HCT116 (cell line): ENCODE results near the gene MMP24. TPM values are rescaled to one million over a fixed set of nuclear protein-coding genes. Genes with fewer than 3 reads are reported as not detected.

Experiments used
- ATAC-seq: fragments of 200-7000 bp; cut with Tn5 transposase; 2 replicates; pipeline ENCODE4 v1.9.1; 2020; ENCODE audit warnings: mild to moderate bottlenecking, moderate library complexity
- BruUV-seq: library from RNA; stranded (reverse); fragments of 400-500 nt; replicated peaks from 2 replicates; lab custom pipeline; 2021; lab: Mats Ljungman, UMichigan
- CTCF ChIA-PET: fragments of 300-600 bp; sonication (Branson Sonifier 250); formaldehyde crosslinking; loops from one replicate; lab custom pipeline; 2021; ENCODE audit warnings: antibody characterized with exemption; lab: Charles Lee
- POLR2A ChIA-PET: fragments of 300-600, 350-600 bp; sonication (Branson Sonifier 250); formaldehyde crosslinking; loops from one replicate; lab custom pipeline; 2021; ENCODE audit warnings: antibody characterized with exemption; lab: Charles Lee
- RAD21 ChIA-PET, 2 experiments: fragments of 300-600 bp; sonication (Branson Sonifier 250); formaldehyde crosslinking; loops; one replicate each; lab custom pipeline; 2023; ENCODE audit warnings: low total read pairs in 2 of 2; ENCODE audit not compliant: uncharacterized antibody in 2 of 2, unreplicated experiment in 2 of 2, low non-redundant PET in 1 of 2; lab: Charles Lee
- DNase-seq: peaks from one replicate; pipeline ENCODE4 v3.0.0-alpha.2; 2010; ENCODE audit warnings: low read depth, low spot score
- H2AFZ ChIP-seq: fragments of 200-600 bp; shearing (Covaris generic), sonication (generic); 2 replicates; pipeline ENCODE4 v1.6.1; 2017; ENCODE audit warnings: low read depth, mixed run types, mixed read lengths, antibody characterized with exemption, low read length; ENCODE audit not compliant: poor library complexity, severe bottlenecking
- H3K27ac ChIP-seq: 2 replicates; pipeline ENCODE4 v1.5.1; 2012; ENCODE audit warnings: low read depth, low read length
- H3K27me3 ChIP-seq: fragments of 200-600 bp; sonication (generic); 2 replicates; pipeline ENCODE4 v1.6.1; 2016; ENCODE audit warnings: mixed run types, low read length, mixed read lengths; ENCODE audit not compliant: insufficient read depth
- H3K36me3 ChIP-seq, 2 experiments: fragments of 200-500 bp in 1 of 2; fragments of 200-600 bp in 1 of 2; sonication (Bioruptor generic) in 1 of 2; sonication (generic) in 1 of 2; 2 replicates each; pipeline versions ENCODE4 v1.5.1 to v1.6.1; 2014 to 2016; ENCODE audit warnings: low read length in 2 of 2, inconsistent platforms in 1 of 2, mixed read lengths in 1 of 2, mixed run types in 1 of 2; ENCODE audit not compliant: insufficient read depth in 2 of 2, control insufficient read depth in 1 of 2
- H3K4me1 ChIP-seq, 2 experiments: fragments of 200-600 bp in 1 of 2; sonication (generic) in 1 of 2; 2 replicates each; pipeline versions ENCODE4 v1.5.1 to v1.6.1; 2012 to 2017; ENCODE audit warnings: low read length in 2 of 2, inconsistent platforms in 1 of 2, mild to moderate bottlenecking in 1 of 2, mixed read lengths in 1 of 2, mixed run types in 1 of 2, moderate library complexity in 1 of 2; ENCODE audit not compliant: insufficient read depth in 2 of 2, control insufficient read depth in 1 of 2
- H3K4me2 ChIP-seq: fragments of 200-600 bp; sonication (generic); 2 replicates; pipeline ENCODE4 v1.6.1; 2017; ENCODE audit warnings: mixed run types, low read length, mixed read lengths
- H3K4me3 ChIP-seq, 2 experiments: fragments of 200-600 bp in 1 of 2; sonication (generic) in 1 of 2; replicated peaks in 1 of 2; 2 replicates each; pipeline ENCODE4 v1.5.1; 2011 to 2016; ENCODE audit warnings: low read length in 2 of 2, control low read depth in 1 of 2, low read depth in 1 of 2, mild to moderate bottlenecking in 1 of 2, mixed read lengths in 1 of 2, mixed run types in 1 of 2
- H3K79me2 ChIP-seq: fragments of 200-600 bp; sonication (generic); 2 replicates; pipeline ENCODE4 v1.6.1; 2017; ENCODE audit warnings: mild to moderate bottlenecking, mixed run types, low read length, moderate library complexity, mixed read lengths; ENCODE audit not compliant: insufficient read depth
- H3K9ac ChIP-seq: fragments of 200-600 bp; sonication (generic); 2 replicates; pipeline ENCODE4 v1.6.1; 2016; ENCODE audit warnings: low read length, mixed read lengths
- H3K9me2 ChIP-seq: fragments of 200-600 bp; sonication (generic), shearing (Covaris generic); 2 replicates; pipeline ENCODE4 v1.6.1; 2017; ENCODE audit warnings: mixed run types, mild to moderate bottlenecking, moderate library complexity; ENCODE audit not compliant: insufficient read depth
- H3K9me3 ChIP-seq, 2 experiments: fragments of 200-500 bp in 1 of 2; fragments of 200-600 bp in 1 of 2; sonication (Bioruptor generic) in 1 of 2; sonication (generic) in 1 of 2; 2 replicates each; pipeline ENCODE4 v1.6.1; 2014 to 2017; ENCODE audit warnings: low read length in 2 of 2, mixed read lengths in 2 of 2, inconsistent platforms in 1 of 2, low read depth in 1 of 2, mild to moderate bottlenecking in 1 of 2, mixed run types in 1 of 2, moderate library complexity in 1 of 2; ENCODE audit not compliant: control insufficient read depth in 1 of 2, insufficient read depth in 1 of 2
- H4K20me1 ChIP-seq: fragments of 200-600 bp; sonication (generic), shearing (Covaris generic); 2 replicates; pipeline ENCODE4 v1.6.1; 2017; ENCODE audit warnings: mixed run types, mild to moderate bottlenecking, moderate library complexity; ENCODE audit not compliant: insufficient read depth
- CBX3 ChIP-seq: IDR thresholded peaks from 2 replicates; pipeline ENCODE4 v1.6.1; 2012; ENCODE audit warnings: low read depth
- CEBPB ChIP-seq: IDR thresholded peaks from 2 replicates; pipeline ENCODE4 v1.6.1; 2012; ENCODE audit warnings: low read depth
- EGR1 ChIP-seq: IDR thresholded peaks from 2 replicates; pipeline ENCODE4 v1.6.1; 2012; ENCODE audit warnings: low read depth
- ELF1 ChIP-seq: IDR thresholded peaks from 2 replicates; pipeline ENCODE4 v1.6.1; 2012; ENCODE audit warnings: low read depth, borderline replicate concordance
- EZH2phosphoT487 ChIP-seq: fragments of 200-600 bp; IDR thresholded peaks from 2 replicates; pipeline ENCODE4 v1.6.1; 2018; ENCODE audit warnings: antibody characterized with exemption, borderline replicate concordance
- FOSL1 ChIP-seq: IDR thresholded peaks from 2 replicates; pipeline ENCODE4 v1.6.1; 2012; ENCODE audit warnings: low read depth
- JUND ChIP-seq: IDR thresholded peaks from 2 replicates; pipeline ENCODE4 v1.6.1; 2012
- POLR2A ChIP-seq: IDR thresholded peaks from 2 replicates; pipeline ENCODE4 v1.7.0; 2011; ENCODE audit warnings: borderline replicate concordance; ENCODE audit not compliant: insufficient read depth, insufficient read length; ENCODE audit errors: extremely low read depth
- POLR2AphosphoS5 ChIP-seq: IDR thresholded peaks from 2 replicates; pipeline ENCODE4 v1.6.1; 2011; ENCODE audit warnings: mild to moderate bottlenecking, low read depth, low read length, moderate library complexity
- SIN3A ChIP-seq: IDR thresholded peaks from 2 replicates; pipeline ENCODE4 v1.6.1; 2012; ENCODE audit warnings: low read depth
- SP1 ChIP-seq: IDR thresholded peaks from 2 replicates; pipeline ENCODE4 v1.6.1; 2012; ENCODE audit warnings: low read depth
- SRF ChIP-seq: IDR thresholded peaks from 2 replicates; pipeline ENCODE4 v1.6.1; 2012; ENCODE audit warnings: low read depth
- TCF7L2 ChIP-seq: IDR thresholded peaks from 2 replicates; pipeline ENCODE4 v1.7.0; 2011; ENCODE audit warnings: borderline replicate concordance, inconsistent platforms; ENCODE audit not compliant: insufficient read depth, insufficient read length; ENCODE audit errors: extremely low read depth
- YY1 ChIP-seq: IDR thresholded peaks from 2 replicates; pipeline ENCODE4 v1.6.1; 2011; ENCODE audit warnings: low read length, low read depth, moderate library complexity, mild to moderate bottlenecking; ENCODE audit not compliant: insufficient replicate concordance; ENCODE audit errors: extremely low read depth
- ZFX ChIP-seq: fragments of 450-650 bp; IDR thresholded peaks from 2 replicates; pipeline ENCODE4 v1.6.1; 2017
- ZNF274 ChIP-seq: fragments of 200-500 bp; sonication (Bioruptor generic); IDR thresholded peaks from 2 replicates; pipeline ENCODE4 v1.6.1; 2014; ENCODE audit warnings: mild to moderate bottlenecking, low read depth, low read length, inconsistent platforms
- intact Hi-C: fragments of 100-400 bp; cut with micrococcal nuclease; formaldehyde crosslinking; loops from 2 replicates; pipeline ENCODE4 v1.10.0; 2022
- total RNA-seq: library from RNA; stranded (reverse); gene quantifications from one replicate; pipeline ENCODE4 v1.2.1, GENCODE V29; 2021; ENCODE audit not compliant: unreplicated experiment
- TF ChIP-seq, protein P1 (sequence below): IDR thresholded peaks from 2 replicates; pipeline ENCODE4 v1.6.1; 2012; ENCODE audit warnings: low read depth
- TF ChIP-seq, protein P2 (sequence below): IDR thresholded peaks from 2 replicates; pipeline ENCODE4 v1.6.1; 2012
- TF ChIP-seq, protein P3 (sequence below), 3 experiments: fragments of 200-600 bp in 1 of 3; sonication (generic) in 1 of 3; IDR thresholded peaks in 2 of 3; conservative IDR thresholded peaks in 1 of 3; 2 replicates each; pipeline ENCODE4 v1.5.1; 2012 to 2017; ENCODE audit warnings: low read depth in 2 of 3, low read length in 2 of 3, antibody characterized with exemption in 1 of 3, borderline replicate concordance in 1 of 3, control low read depth in 1 of 3, mild to moderate bottlenecking in 1 of 3, mixed read lengths in 1 of 3, mixed run types in 1 of 3, moderate library complexity in 1 of 3; ENCODE audit not compliant: insufficient read depth in 1 of 3
- TF ChIP-seq, protein P4 (sequence below): IDR thresholded peaks from 2 replicates; pipeline ENCODE4 v1.6.1; 2011; ENCODE audit warnings: mild to moderate bottlenecking, low read length, moderate library complexity; ENCODE audit not compliant: insufficient replicate concordance; ENCODE audit errors: extremely low read depth

MMP24 gene
- total RNA-seq, 1 experiment from 2014 or later, result not detected

DNA sequence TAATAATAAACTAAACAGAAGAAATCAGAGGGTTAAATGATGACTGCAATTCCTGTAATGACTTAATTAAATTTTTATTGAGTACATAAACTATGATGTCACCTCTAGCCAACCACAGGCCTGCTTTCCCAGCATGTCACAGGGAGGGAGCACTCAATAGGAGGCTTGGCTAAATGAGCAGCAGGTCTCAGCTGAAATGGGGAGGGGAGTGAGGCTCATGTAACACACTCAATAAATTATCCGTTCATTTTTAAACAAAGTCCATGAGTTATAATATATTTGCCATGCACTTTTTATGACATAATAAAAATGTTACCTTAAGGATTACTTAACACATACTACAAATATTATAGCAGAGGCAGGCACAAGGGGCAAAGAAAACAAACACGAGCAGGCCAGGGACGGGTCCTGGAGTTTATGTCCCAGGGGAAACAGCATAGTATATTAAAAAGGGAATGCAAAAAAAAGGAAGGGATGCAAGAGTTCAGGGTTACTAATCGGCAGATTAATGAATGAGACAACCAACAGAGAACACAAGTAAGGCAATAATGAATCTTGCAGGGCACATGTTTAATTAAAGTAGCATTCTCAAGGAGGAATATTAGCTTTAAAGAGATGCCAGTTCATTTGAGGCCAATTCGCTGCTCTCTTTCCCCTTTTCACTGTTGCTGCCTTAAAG, 92.8 kb downstream of the MMP24 start:
- ChIA-PET CTCF (interaction anchor here (2.9 to 3.0 kb wide), 2 partner anchors 10 to 14 kb away, joined by 24 to 41 read pairs; no protein-coding TSS in a partner anchor), POLR2A (interaction anchor here (0.7 to 1.9 kb wide), 6 partner anchors 10 to 135 kb away, joined by 3 to 19 read pairs (median 4); partner anchors contain the start of gene MMP24OS), RAD21 (interaction anchor here in 1 of 2 experiments (1.2 kb wide), 1 partner anchor 13 kb away, joined by 4 read pairs; no protein-coding TSS in a partner anchor)
- Histone ChIP-seq H3K4me3 (peak overlapping the region in 1 of 2 experiments; percentile 8; a peak in 1 of 4 replicates), H3K4me2 (peak overlapping the region; percentile 63), H4K20me1 (no peaks in the 10 kb centered on the region), H3K27ac (peak overlapping the region; percentile 69), H3K36me3 (no peaks in the 10 kb centered on the region), H2AFZ (no peak overlapping the region), H3K27me3 (no peaks in the 10 kb centered on the region), H3K9me3 (no peaks in the 10 kb centered on the region), H3K9me2 (no peaks in the 10 kb centered on the region), H3K4me1 (peaks cover 53 to 80% of the 10 kb centered on the region in 2 experiments), H3K9ac (peak overlapping the region; percentile 55), H3K79me2 (no peaks in the 10 kb centered on the region)
- intact Hi-C loops, result no loop called here
- no TSS peak for BruUV-seq
- ATAC-seq (peak; percentile 34; the same call in 1 of the 2 replicates), DNase-seq (no peak)
- TF ChIP-seq JUND (no peak), CBX3 (no peak), EGR1 (no peak), POLR2AphosphoS5 (no peak), SP1 (no peak), SRF (no peak), YY1 (no peak), ZNF274 (no peak), ELF1 (no peak), SIN3A (no peak), POLR2A (no peak), EZH2phosphoT487 (no peak), FOSL1 (no peak), CEBPB (no peak), TCF7L2 (no peak), ZFX (no peak)
- TF ChIP-seq, protein P1, sequence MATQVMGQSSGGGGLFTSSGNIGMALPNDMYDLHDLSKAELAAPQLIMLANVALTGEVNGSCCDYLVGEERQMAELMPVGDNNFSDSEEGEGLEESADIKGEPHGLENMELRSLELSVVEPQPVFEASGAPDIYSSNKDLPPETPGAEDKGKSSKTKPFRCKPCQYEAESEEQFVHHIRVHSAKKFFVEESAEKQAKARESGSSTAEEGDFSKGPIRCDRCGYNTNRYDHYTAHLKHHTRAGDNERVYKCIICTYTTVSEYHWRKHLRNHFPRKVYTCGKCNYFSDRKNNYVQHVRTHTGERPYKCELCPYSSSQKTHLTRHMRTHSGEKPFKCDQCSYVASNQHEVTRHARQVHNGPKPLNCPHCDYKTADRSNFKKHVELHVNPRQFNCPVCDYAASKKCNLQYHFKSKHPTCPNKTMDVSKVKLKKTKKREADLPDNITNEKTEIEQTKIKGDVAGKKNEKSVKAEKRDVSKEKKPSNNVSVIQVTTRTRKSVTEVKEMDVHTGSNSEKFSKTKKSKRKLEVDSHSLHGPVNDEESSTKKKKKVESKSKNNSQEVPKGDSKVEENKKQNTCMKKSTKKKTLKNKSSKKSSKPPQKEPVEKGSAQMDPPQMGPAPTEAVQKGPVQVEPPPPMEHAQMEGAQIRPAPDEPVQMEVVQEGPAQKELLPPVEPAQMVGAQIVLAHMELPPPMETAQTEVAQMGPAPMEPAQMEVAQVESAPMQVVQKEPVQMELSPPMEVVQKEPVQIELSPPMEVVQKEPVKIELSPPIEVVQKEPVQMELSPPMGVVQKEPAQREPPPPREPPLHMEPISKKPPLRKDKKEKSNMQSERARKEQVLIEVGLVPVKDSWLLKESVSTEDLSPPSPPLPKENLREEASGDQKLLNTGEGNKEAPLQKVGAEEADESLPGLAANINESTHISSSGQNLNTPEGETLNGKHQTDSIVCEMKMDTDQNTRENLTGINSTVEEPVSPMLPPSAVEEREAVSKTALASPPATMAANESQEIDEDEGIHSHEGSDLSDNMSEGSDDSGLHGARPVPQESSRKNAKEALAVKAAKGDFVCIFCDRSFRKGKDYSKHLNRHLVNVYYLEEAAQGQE, result no peak
- TF ChIP-seq, protein P2, sequence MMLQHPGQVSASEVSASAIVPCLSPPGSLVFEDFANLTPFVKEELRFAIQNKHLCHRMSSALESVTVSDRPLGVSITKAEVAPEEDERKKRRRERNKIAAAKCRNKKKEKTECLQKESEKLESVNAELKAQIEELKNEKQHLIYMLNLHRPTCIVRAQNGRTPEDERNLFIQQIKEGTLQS, result no peak
- TF ChIP-seq, protein P3, sequence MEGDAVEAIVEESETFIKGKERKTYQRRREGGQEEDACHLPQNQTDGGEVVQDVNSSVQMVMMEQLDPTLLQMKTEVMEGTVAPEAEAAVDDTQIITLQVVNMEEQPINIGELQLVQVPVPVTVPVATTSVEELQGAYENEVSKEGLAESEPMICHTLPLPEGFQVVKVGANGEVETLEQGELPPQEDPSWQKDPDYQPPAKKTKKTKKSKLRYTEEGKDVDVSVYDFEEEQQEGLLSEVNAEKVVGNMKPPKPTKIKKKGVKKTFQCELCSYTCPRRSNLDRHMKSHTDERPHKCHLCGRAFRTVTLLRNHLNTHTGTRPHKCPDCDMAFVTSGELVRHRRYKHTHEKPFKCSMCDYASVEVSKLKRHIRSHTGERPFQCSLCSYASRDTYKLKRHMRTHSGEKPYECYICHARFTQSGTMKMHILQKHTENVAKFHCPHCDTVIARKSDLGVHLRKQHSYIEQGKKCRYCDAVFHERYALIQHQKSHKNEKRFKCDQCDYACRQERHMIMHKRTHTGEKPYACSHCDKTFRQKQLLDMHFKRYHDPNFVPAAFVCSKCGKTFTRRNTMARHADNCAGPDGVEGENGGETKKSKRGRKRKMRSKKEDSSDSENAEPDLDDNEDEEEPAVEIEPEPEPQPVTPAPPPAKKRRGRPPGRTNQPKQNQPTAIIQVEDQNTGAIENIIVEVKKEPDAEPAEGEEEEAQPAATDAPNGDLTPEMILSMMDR (IDR thresholded peaks at IDR 0.05 in 2 of 3, conservative IDR thresholded peaks at IDR 0.05 in 1 of 3; ENCODE audit: borderline replicate concordance in 1 of 3, insufficient read depth in 1 of 3, low read depth in 2 of 3, low read length in 2 of 3), result no peak
- TF ChIP-seq, protein P4, sequence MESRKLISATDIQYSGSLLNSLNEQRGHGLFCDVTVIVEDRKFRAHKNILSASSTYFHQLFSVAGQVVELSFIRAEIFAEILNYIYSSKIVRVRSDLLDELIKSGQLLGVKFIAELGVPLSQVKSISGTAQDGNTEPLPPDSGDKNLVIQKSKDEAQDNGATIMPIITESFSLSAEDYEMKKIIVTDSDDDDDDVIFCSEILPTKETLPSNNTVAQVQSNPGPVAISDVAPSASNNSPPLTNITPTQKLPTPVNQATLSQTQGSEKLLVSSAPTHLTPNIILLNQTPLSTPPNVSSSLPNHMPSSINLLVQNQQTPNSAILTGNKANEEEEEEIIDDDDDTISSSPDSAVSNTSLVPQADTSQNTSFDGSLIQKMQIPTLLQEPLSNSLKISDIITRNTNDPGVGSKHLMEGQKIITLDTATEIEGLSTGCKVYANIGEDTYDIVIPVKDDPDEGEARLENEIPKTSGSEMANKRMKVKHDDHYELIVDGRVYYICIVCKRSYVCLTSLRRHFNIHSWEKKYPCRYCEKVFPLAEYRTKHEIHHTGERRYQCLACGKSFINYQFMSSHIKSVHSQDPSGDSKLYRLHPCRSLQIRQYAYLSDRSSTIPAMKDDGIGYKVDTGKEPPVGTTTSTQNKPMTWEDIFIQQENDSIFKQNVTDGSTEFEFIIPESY, result no peak
